HEK293 (cell line): ENCODE results near the gene MECP2.

Source experiments
- BCL6B ChIP-seq: fragments of 450-650 bp; formaldehyde crosslinking; IDR thresholded peaks from 2 replicates; pipeline ENCODE4 v1.5.1; 2017; ENCODE audit warnings: missing biosample characterization, missing genetic modification characterization
- EGR2 ChIP-seq: fragments of 450-650 bp; formaldehyde crosslinking; IDR thresholded peaks from 2 replicates; pipeline ENCODE4 v1.5.1; 2016; ENCODE audit warnings: low read depth, missing biosample characterization, missing genetic modification characterization
- FEZF1 ChIP-seq: fragments of 450-650 bp; formaldehyde crosslinking; IDR thresholded peaks from 2 replicates; pipeline ENCODE4 v1.5.1; 2016; ENCODE audit warnings: missing biosample characterization, missing genetic modification characterization
- PRDM1 ChIP-seq: fragments of 450-650 bp; formaldehyde crosslinking; IDR thresholded peaks from 2 replicates; pipeline ENCODE4; 2016; ENCODE audit warnings: missing biosample characterization, missing genetic modification characterization
- SCRT2 ChIP-seq: fragments of 450-650 bp; formaldehyde crosslinking; IDR thresholded peaks from 2 replicates; pipeline ENCODE4 v1.5.1; 2016; ENCODE audit warnings: missing biosample characterization, missing genetic modification characterization
- SP3 ChIP-seq: fragments of 450-650 bp; formaldehyde crosslinking; IDR thresholded peaks from 2 replicates; pipeline ENCODE4 v1.5.1; 2016; ENCODE audit warnings: missing biosample characterization, missing genetic modification characterization
- SP7 ChIP-seq: fragments of 450-650 bp; formaldehyde crosslinking; IDR thresholded peaks from 2 replicates; pipeline ENCODE4 v1.5.1; 2016; ENCODE audit warnings: missing biosample characterization, missing genetic modification characterization
- TCF7L2 ChIP-seq: IDR thresholded peaks from 2 replicates; pipeline ENCODE4 v1.6.1; 2011; ENCODE audit warnings: low read depth, mild to moderate bottlenecking, inconsistent platforms, low read length, moderate library complexity, borderline replicate concordance
- TRIM28 ChIP-seq: IDR thresholded peaks from 2 replicates; pipeline ENCODE4 v1.6.1; 2011; ENCODE audit warnings: low read length, control low read depth, borderline replicate concordance
- ZBTB20 ChIP-seq: fragments of 450-650 bp; formaldehyde crosslinking; IDR thresholded peaks from 2 replicates; pipeline ENCODE4 v1.5.1; 2016; ENCODE audit warnings: missing biosample characterization, missing genetic modification characterization
- ZBTB44 ChIP-seq: fragments of 450-650 bp; IDR thresholded peaks from 2 replicates; pipeline ENCODE4 v1.5.1; 2018; ENCODE audit warnings: missing biosample characterization, mild to moderate bottlenecking, missing genetic modification characterization
- ZFP41 ChIP-seq: fragments of 450-650 bp; formaldehyde crosslinking; IDR thresholded peaks from 2 replicates; pipeline ENCODE4 v1.5.1; 2016; ENCODE audit warnings: missing biosample characterization, missing genetic modification characterization, borderline replicate concordance
- ZIC2 ChIP-seq: fragments of 450-650 bp; formaldehyde crosslinking; IDR thresholded peaks from 2 replicates; pipeline ENCODE4 v1.5.1; 2016; ENCODE audit warnings: missing biosample characterization, missing genetic modification characterization
- ZNF148 ChIP-seq: fragments of 450-650 bp; formaldehyde crosslinking; IDR thresholded peaks from 2 replicates; pipeline ENCODE4 v1.5.0; 2017; ENCODE audit warnings: missing biosample characterization, missing genetic modification characterization, borderline replicate concordance
- ZNF2 ChIP-seq: fragments of 450-650 bp; formaldehyde crosslinking; IDR thresholded peaks from 2 replicates; pipeline ENCODE4 v1.5.1; 2016; ENCODE audit warnings: missing biosample characterization, missing genetic modification characterization
- ZNF202 ChIP-seq: fragments of 450-650 bp; formaldehyde crosslinking; IDR thresholded peaks from 2 replicates; pipeline ENCODE4 v1.5.1; 2016; ENCODE audit warnings: missing biosample characterization, missing genetic modification characterization, borderline replicate concordance
- ZNF214 ChIP-seq: fragments of 450-650 bp; formaldehyde crosslinking; IDR thresholded peaks from 2 replicates; pipeline ENCODE4 v1.5.1; 2017; ENCODE audit warnings: missing biosample characterization, mild to moderate bottlenecking, missing genetic modification characterization, borderline replicate concordance
- ZNF26 ChIP-seq: fragments of 450-650 bp; formaldehyde crosslinking; IDR thresholded peaks from 2 replicates; pipeline ENCODE4 v1.5.1; 2016; ENCODE audit warnings: missing biosample characterization, missing genetic modification characterization
- ZNF266 ChIP-seq: fragments of 450-650 bp; formaldehyde crosslinking; IDR thresholded peaks from 2 replicates; pipeline ENCODE4 v1.5.1; 2016; ENCODE audit warnings: missing biosample characterization, missing genetic modification characterization, low read depth
- ZNF280C ChIP-seq: fragments of 450-650 bp; formaldehyde crosslinking; IDR thresholded peaks from 2 replicates; pipeline ENCODE4 v1.5.1; 2016; ENCODE audit warnings: missing biosample characterization, missing genetic modification characterization
- ZNF324 ChIP-seq: fragments of 450-650 bp; formaldehyde crosslinking; IDR thresholded peaks from 2 replicates; pipeline ENCODE4 v1.5.1; 2016; ENCODE audit warnings: missing biosample characterization, missing genetic modification characterization
- ZNF335 ChIP-seq: fragments of 450-650 bp; formaldehyde crosslinking; conservative IDR thresholded peaks from 2 replicates; pipeline ENCODE4 v1.5.1; 2016; ENCODE audit warnings: missing biosample characterization, missing genetic modification characterization
- ZNF354C ChIP-seq: fragments of 450-650 bp; formaldehyde crosslinking; IDR thresholded peaks from 2 replicates; pipeline ENCODE4 v1.5.1; 2016; ENCODE audit warnings: missing biosample characterization, missing genetic modification characterization, low read depth, borderline replicate concordance
- ZNF391 ChIP-seq: fragments of 450-650 bp; formaldehyde crosslinking; IDR thresholded peaks from 2 replicates; pipeline ENCODE4 v1.5.1; 2016; ENCODE audit warnings: low read depth, missing biosample characterization, missing genetic modification characterization, borderline replicate concordance
- TF ChIP-seq, protein P1 (sequence below): IDR thresholded peaks from 2 replicates; pipeline ENCODE4 v1.6.1; 2011; ENCODE audit warnings: mild to moderate bottlenecking, low read depth, low read length, borderline replicate concordance
- TF ChIP-seq, protein P2 (sequence below): fragments of 450-650 bp; formaldehyde crosslinking; IDR thresholded peaks from 2 replicates; pipeline ENCODE4 v1.5.1; 2016; ENCODE audit warnings: missing biosample characterization, missing genetic modification characterization
- TF ChIP-seq, protein P3 (sequence below): fragments of 450-650 bp; formaldehyde crosslinking; IDR thresholded peaks from 2 replicates; pipeline ENCODE4 v1.5.1; 2017; ENCODE audit warnings: missing biosample characterization, missing genetic modification characterization

MECP2 gene

GRCh38 chrX:154019061-154019621 lies 78.4 kb downstream of the MECP2 start (continued):
- TF ChIP-seq ZNF26 (tag by site-specific recombination) (no peak), TCF7L2 (no peak), FEZF1 (tag by site-specific recombination) (no peak), EGR2 (tag by site-specific recombination) (no peak), ZNF335 (tag by site-specific recombination) (no peak; the same call in 1 of the 2 replicates), ZNF214 (tag by site-specific recombination) (no peak), ZNF2 (tag by site-specific recombination) (peak; percentile 27; the same call in 1 of the 2 replicates), ZNF324 (tag by site-specific recombination) (no peak), ZNF391 (tag by site-specific recombination) (no peak), PRDM1 (tag by site-specific recombination) (no peak), ZNF266 (no peak), ZBTB44 (tag by site-specific recombination) (no peak), SP7 (tag by site-specific recombination) (no peak), ZNF280C (tag by site-specific recombination) (no peak), ZNF354C (tag by site-specific recombination) (no peak), ZFP41 (tag by site-specific recombination) (no peak), SP3 (tag by site-specific recombination) (no peak), TRIM28 (no peak), SCRT2 (tag by site-specific recombination) (no peak), BCL6B (tag by site-specific recombination) (no peak), ZIC2 (tag by site-specific recombination) (peak; percentile 60), ZBTB20 (tag by site-specific recombination) (peak; percentile 66; the same call in 1 of the 2 replicates), ZNF202 (no peak), ZNF148 (tag by site-specific recombination) (no peak)
- TF ChIP-seq, protein P1, sequence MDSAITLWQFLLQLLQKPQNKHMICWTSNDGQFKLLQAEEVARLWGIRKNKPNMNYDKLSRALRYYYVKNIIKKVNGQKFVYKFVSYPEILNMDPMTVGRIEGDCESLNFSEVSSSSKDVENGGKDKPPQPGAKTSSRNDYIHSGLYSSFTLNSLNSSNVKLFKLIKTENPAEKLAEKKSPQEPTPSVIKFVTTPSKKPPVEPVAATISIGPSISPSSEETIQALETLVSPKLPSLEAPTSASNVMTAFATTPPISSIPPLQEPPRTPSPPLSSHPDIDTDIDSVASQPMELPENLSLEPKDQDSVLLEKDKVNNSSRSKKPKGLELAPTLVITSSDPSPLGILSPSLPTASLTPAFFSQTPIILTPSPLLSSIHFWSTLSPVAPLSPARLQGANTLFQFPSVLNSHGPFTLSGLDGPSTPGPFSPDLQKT: no peak
- TF ChIP-seq, protein P2, sequence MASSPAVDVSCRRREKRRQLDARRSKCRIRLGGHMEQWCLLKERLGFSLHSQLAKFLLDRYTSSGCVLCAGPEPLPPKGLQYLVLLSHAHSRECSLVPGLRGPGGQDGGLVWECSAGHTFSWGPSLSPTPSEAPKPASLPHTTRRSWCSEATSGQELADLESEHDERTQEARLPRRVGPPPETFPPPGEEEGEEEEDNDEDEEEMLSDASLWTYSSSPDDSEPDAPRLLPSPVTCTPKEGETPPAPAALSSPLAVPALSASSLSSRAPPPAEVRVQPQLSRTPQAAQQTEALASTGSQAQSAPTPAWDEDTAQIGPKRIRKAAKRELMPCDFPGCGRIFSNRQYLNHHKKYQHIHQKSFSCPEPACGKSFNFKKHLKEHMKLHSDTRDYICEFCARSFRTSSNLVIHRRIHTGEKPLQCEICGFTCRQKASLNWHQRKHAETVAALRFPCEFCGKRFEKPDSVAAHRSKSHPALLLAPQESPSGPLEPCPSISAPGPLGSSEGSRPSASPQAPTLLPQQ (tag by site-specific recombination): peak; percentile 33; the same call in 1 of the 2 replicates
- TF ChIP-seq, protein P3, sequence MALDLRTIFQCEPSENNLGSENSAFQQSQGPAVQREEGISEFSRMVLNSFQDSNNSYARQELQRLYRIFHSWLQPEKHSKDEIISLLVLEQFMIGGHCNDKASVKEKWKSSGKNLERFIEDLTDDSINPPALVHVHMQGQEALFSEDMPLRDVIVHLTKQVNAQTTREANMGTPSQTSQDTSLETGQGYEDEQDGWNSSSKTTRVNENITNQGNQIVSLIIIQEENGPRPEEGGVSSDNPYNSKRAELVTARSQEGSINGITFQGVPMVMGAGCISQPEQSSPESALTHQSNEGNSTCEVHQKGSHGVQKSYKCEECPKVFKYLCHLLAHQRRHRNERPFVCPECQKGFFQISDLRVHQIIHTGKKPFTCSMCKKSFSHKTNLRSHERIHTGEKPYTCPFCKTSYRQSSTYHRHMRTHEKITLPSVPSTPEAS: no peak
